ENCODE data around the gene KLHL29.

DNA sequence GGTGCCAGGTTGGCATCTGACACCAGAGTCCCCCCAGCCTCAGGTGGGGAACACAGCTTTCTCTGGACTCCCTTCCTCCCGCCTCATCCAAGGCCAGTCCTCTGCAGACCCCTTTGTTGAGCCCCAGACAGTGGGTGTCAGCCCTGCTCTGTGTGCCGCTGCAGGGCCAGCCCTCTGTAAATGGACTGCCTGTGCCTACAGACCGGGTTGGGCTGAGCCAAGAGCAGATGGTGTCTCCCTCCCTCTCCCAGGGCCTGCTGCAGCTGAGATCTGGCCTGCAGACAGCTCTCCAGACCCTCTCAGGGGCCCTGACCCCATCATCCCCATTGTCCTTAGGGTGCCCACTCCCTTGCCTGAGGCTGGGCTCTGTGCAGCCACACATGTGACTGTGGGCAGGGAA lies 160.8 kb downstream of the KLHL29 start:
- TF ChIP-seq POLR2A (IDR thresholded peaks at IDR 0.05; ENCODE audit: low read depth, low read length), result no peak
- no peak for TF ChIP-seq POLR2AphosphoS5 (IDR thresholded peaks at IDR 0.05; ENCODE audit: low read depth, low read length)
